ENCODE measurements around the gene SCRN2. TPM values are rescaled to one million over a fixed set of nuclear protein-coding genes. Genes with fewer than 3 reads are reported as not detected.

SCRN2 gene
- total and polyA plus RNA-seq, 2 of the 8 experiments (the other 6 are each of a cell fraction or from before 2014, with no cell fraction given) = 24.4 to 42.3 TPM

GRCh38 chr17:47862621-47863440 lies 21.8 kb upstream of the SCRN2 start (continued):
- TF ChIP-seq CTCF (IDR thresholded peaks at IDR 0.05; ENCODE audit: control extremely low read depth in 1 of 3, insufficient read depth in 1 of 3, low read depth in 1 of 3, low read length in 3 of 3) (no peak), GTF2F1 (IDR thresholded peaks at IDR 0.05; ENCODE audit: borderline replicate concordance, low read depth, low read length) (no peak), MAX (IDR thresholded peaks at IDR 0.05) (no peak), ZNF274 (IDR thresholded peaks at IDR 0.05; ENCODE audit: borderline replicate concordance, extremely low read depth, low read length) (no peak), HDAC6 (IDR thresholded peaks at IDR 0.05; ENCODE audit: low read depth, low read length) (no peak), SIX5 (IDR thresholded peaks at IDR 0.05; ENCODE audit: low read depth, low read length) (no peak), TBP (IDR thresholded peaks at IDR 0.05; ENCODE audit: low read depth, low read length) (no peak), JUN (IDR thresholded peaks at IDR 0.05; ENCODE audit: low read depth, low read length) (no peak), SIRT6 (IDR thresholded peaks at IDR 0.05; ENCODE audit: low read length) (no peak), NRF1 (IDR thresholded peaks at IDR 0.05; ENCODE audit: low read depth, low read length) (no peak), BRCA1 (IDR thresholded peaks at IDR 0.05; ENCODE audit: low read depth, low read length) (no peak)

All from H1 (cell line).